Skin of body (tissue), 2 donors: Measurements from ENCODE around the gene ZDHHC4. TPM values are rescaled to one million over a fixed set of nuclear protein-coding genes. Genes with fewer than 3 reads are reported as not detected.
"Not testable (repeated sequence)": the region's sequence is repeated elsewhere in the genome, so short reads cannot be mapped to it uniquely, and the experiment has no call there.

Experiments used
- DNase-seq: peaks from one replicate; lab custom pipeline; 2025; lab: John Stamatoyannopoulos, UW
- total RNA-seq: library from RNA; depleted of rRNA; stranded (reverse); fragments of >200 nt; gene quantifications from one replicate; pipeline ENCODE4 v1.2.3, GENCODE V29; 2014

Gene ZDHHC4
- total RNA-seq, 1 donor from 2014 or later = 30.3 TPM

DNA sequence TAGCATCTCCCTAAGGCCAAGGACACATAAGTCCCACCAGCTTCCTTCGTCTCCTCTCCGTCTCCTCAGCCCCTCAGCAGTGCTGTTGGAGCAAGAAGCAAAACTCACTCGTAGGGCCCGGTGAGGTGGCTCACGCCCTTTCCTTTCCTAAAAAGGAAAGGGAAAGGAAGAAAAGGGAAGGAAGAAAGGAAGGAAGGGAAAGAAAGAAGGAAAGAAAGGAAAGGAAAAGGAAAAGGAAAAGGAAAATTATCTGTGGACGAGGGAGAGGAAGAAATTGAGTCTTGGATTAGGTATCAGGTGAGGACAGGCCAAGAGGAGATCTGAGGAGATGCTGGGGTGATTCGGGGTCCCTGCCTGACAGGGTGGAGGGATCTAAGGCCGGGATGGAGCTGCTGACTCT is 56.8 kb downstream of the ZDHHC4 start:
- no peak for DNase-seq

DNA sequence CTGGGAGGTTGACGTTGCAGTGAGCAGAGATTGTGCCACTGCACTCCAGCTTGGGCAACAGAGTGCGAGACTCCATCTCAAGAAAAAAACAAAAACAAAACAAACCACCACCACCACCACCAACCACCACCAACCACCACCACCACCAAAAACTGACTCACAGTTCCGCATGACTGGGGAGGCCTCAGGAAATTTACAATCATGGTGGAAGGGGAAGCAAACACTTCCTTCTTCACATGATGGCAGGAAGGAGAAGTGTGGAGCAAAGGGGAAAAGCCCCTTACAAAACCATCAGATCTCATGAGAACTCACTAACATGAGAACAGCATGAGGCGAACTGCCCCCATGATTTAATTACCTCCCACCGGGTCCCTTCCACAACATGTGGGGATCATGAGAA is 57.7 kb downstream of the ZDHHC4 start:
- not testable (repeated sequence) for DNase-seq

DNA sequence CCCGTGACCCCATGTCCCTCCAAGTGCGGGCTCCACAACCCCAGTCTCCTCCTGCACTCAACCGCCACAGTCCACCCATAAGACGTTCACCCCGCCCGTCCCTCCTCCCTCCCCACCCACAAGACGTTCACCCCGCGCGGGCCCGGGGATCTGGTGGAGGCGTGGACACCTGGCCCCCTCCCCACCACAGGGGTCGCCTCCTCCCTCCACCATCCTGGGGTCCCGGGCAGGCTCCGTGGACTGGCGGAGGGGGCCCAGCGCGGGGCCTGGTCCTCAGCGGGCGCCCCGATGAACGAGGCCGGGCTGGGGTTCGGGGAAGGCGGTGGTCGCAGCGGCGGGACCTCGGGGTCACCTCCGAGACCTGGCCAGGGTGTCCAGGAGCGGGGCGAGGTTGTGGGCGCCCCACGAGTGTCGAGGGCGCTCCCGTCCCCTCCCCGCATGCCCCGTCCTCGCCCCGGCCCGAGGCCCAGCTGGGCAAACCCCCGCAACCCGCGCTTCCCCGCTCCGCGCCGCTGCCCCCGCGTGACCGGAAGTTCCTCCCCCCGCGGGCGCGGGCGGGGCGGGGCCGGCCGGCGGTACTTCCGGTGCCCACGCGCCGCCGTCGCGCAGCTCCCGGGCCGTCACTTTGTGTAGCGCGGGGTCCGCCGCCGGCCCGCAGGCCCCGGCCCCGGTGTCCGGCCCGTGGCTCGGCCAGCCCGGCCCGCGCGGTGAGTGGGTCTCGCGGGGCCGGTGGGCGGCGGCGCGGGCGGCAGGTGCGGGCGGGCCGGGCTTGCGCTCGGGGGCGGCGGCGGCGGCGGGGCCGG is 59.7 kb downstream of the ZDHHC4 start, which contains the start of gene ZNF316:
ZNF316 (plus strand) TSS at position 578 of the 803 bp plus-strand sequence. CDS start 5,092 bp downstream, outside the sequence.
- no peak for DNase-seq

DNA sequence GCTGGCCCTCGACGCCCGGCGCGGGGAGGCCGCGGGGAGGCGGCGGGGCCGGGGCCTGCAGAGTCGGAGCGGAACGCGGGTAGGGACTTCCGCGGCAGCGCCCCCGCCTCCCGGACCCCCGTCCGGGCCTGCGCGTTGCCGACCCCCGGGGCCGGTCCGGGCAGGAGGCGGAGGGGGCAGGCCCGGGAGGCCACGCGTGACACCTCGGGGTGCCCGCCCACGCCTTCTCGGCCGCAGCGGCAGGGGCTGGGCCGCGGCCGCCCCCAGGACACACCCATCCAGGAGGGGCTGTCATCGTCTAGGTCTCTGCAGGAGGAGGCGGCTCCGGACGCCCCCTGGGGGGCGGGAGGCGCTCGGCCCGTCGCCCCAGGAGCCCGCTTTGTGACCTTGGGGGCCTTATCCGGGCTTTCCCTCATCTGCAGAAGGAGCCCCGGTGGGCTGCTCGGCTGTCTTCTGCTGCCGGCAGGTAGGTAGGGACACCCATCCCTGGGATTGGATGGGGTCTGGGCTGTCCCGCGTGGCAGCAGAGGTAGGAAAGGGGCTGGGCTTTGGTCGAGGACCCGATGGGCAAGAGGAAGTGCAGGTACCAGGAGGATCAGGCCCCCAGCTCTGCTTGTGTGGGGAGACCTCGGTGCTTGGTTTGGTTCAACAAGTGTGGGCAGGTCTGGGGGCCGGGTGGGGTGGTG is 60.4 kb downstream of the ZDHHC4 start:
- no peak for DNase-seq

Other genes with a start within 250 kb of the ZDHHC4 start
- gene FAM220A, start 228.5 kb upstream of the ZDHHC4 start, total RNA-seq = 16.5 TPM
- gene RAC1, start 202.9 kb upstream of the ZDHHC4 start, total RNA-seq = 59.9 TPM
- 12.6 TPM for gene DAGLB, start 129.5 kb upstream of the ZDHHC4 start, total RNA-seq
- 150 TPM for gene KDELR2, start 93.3 kb upstream of the ZDHHC4 start, total RNA-seq
- gene GRID2IP, start 26.0 kb upstream of the ZDHHC4 start, total RNA-seq = 0.30 TPM
- 16.2 TPM for gene INTS15, start 12.6 kb downstream of the ZDHHC4 start, total RNA-seq
- 5.1 TPM for gene ZNF853, start 38.2 kb downstream of the ZDHHC4 start, total RNA-seq
- 13.4 TPM for gene ZNF316, start 59.9 kb downstream of the ZDHHC4 start, total RNA-seq
- 30.7 TPM for gene ZNF12, start 129.5 kb downstream of the ZDHHC4 start, total RNA-seq
- 0.30 TPM for gene RSPH10B2, start 176.6 kb downstream of the ZDHHC4 start, total RNA-seq
- 55.1 TPM for gene CCZ1B, start 248.8 kb downstream of the ZDHHC4 start, total RNA-seq